GM19467 (cell line): ENCODE data around the gene PARM1.

Experiments used
- ATAC-seq: cut with Tn5 transposase; IDR thresholded peaks from one replicate; pipeline ENCODE4 v1.9.1; 2021; ENCODE audit warnings: mild to moderate bottlenecking, moderate library complexity; ENCODE audit not compliant: unreplicated experiment

PARM1 gene

GRCh38 chr4:75065909-75066308 is 133.0 kb downstream of the PARM1 start:
- no peak for ATAC-seq

- peak; percentile 56 for ATAC-seq
Measured at GRCh38 chr4:75069493-75070074, 136.7 kb downstream of the PARM1 start.

- no peak for ATAC-seq
Measured at GRCh38 chr4:75071317-75071716, 138.4 kb downstream of the PARM1 start.

GRCh38 chr4:75080888-75081287 is 148.0 kb downstream of the PARM1 start:
- no peak for ATAC-seq

- no peak for ATAC-seq
Measured at GRCh38 chr4:75081561-75081960, 148.6 kb downstream of the PARM1 start.

- ATAC-seq = no peak
Measured at GRCh38 chr4:75087416-75087815, 154.5 kb downstream of the PARM1 start.

GRCh38 chr4:75087865-75088264 is 154.9 kb downstream of the PARM1 start:
- ATAC-seq = no peak

GRCh38 chr4:75089206-75089605 is 156.3 kb downstream of the PARM1 start:
- ATAC-seq = no peak

- ATAC-seq = peak; percentile 82
Measured at GRCh38 chr4:75099321-75099720, 166.4 kb downstream of the PARM1 start.
